ENCODE results near the gene SLC9A5. TPM values are rescaled to one million over a fixed set of nuclear protein-coding genes. Genes with fewer than 3 reads are reported as not detected.

SLC9A5 gene
- polyA plus RNA-seq, 3 donors = 1.0 TPM; not detected in 2

DNA sequence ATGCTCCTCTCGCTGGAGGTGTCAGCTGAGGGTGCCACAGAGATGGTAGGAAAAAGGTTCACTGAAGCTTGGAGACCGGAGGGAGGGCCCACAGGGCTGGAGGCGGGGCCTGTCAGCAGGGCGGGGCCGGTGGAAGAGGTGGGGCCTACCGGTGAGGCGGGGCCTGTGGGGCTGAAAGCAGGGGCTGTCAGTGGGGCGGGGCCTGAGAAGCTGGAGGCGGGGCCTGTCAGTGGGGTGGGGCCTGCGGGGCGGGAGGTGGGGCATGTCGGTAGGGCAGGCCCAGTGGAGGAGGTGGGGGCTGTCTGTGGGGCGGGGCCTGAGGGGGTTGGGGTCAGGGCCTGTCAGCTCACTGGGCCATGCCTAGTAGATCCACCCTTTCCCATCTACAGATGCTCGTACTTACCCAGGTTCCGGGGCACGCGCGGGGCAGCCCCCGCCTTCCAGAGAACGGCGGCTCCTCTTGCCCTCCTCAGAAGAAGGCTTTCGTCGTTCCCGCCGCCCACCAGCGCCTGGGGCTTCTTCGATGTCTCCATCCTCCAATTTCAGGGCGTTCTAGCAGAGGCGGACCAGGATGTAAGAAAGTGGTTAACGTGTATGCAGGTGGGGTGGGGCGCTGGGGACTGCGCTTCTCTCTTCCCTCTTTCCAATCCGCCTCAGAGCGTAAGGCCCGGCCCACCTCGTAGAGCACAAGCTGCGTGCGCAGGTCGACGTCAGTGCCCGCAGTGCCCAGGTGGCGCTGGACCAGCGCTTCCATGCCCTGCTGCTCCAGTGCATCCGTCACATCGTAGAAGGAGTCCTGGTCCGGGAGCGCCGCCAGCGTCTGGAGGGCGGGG lies 12.0 kb upstream of the SLC9A5 start:
- 93% methylated on average over 24 of the region's 50 CpGs for WGBS (ENCODE audit: insufficient coverage)
- intact Hi-C loops (cut with micrococcal nuclease) = no loop called here
- Mint-ChIP-seq H3K36me3 (peaks cover 68 to 89% of the 10 kb centered on the region in 2 donors), H3K27me3 (ENCODE audit: low read depth in 3 of 3) (peaks cover 0 to 4% (median 2%) of the 10 kb centered on the region in 3 donors), H3K9me3 (peaks cover 0 to 3% (median 0%) of the 10 kb centered on the region in 7 donors), H3K4me3 (no peak overlapping the region), H3K27ac (peak overlapping the region in 6 of 7 donors; percentile 2 to 77 (median 49)), H3K4me1 (peaks cover 19% of the 10 kb centered on the region)
- peaks cover 7 to 8% of the 10 kb centered on the region in 2 donors for H3K4me1 ChIP-seq (ENCODE audit: control insufficient read depth in 1 of 2, insufficient read depth in 2 of 2, low read length in 2 of 2)
- TF ChIP-seq, protein P1, sequence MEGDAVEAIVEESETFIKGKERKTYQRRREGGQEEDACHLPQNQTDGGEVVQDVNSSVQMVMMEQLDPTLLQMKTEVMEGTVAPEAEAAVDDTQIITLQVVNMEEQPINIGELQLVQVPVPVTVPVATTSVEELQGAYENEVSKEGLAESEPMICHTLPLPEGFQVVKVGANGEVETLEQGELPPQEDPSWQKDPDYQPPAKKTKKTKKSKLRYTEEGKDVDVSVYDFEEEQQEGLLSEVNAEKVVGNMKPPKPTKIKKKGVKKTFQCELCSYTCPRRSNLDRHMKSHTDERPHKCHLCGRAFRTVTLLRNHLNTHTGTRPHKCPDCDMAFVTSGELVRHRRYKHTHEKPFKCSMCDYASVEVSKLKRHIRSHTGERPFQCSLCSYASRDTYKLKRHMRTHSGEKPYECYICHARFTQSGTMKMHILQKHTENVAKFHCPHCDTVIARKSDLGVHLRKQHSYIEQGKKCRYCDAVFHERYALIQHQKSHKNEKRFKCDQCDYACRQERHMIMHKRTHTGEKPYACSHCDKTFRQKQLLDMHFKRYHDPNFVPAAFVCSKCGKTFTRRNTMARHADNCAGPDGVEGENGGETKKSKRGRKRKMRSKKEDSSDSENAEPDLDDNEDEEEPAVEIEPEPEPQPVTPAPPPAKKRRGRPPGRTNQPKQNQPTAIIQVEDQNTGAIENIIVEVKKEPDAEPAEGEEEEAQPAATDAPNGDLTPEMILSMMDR (IDR thresholded peaks at IDR 0.05) = no peak
- H3K27me3 ChIP-seq (ENCODE audit: control insufficient read depth in 2 of 2, insufficient read depth in 2 of 2, low read length in 2 of 2) = no peaks in the 10 kb centered on the region
- H4K20me1 ChIP-seq (ENCODE audit: insufficient read depth, low read length) = peaks cover 59% of the 10 kb centered on the region
- no peaks in the 10 kb centered on the region for H3K9me3 ChIP-seq (replicated peaks in 1 of 2; ENCODE audit: control insufficient read depth in 1 of 2, insufficient read depth in 1 of 2, low read length in 2 of 2)
- peaks cover 63 to 82% of the 10 kb centered on the region in 2 donors for H3K36me3 ChIP-seq (replicated peaks in 1 of 2; ENCODE audit: control insufficient read depth in 1 of 2, insufficient read depth in 2 of 2, low read length in 2 of 2)
- no peak overlapping the region for H3K9ac ChIP-seq (ENCODE audit: insufficient read depth, low read length, poor library complexity, severe bottlenecking)
- H3K79me2 ChIP-seq (ENCODE audit: insufficient read depth, low read length) = peaks cover 15% of the 10 kb centered on the region
- H2AFZ ChIP-seq (ENCODE audit: insufficient read depth, low read depth, low read length, poor library complexity, severe bottlenecking) = no peak overlapping the region
- no peak overlapping the region for H3K4me2 ChIP-seq (replicated peaks; ENCODE audit: extremely low read depth, low read length, poor library complexity, severe bottlenecking)
- no peak overlapping the region for H3K27ac ChIP-seq (ENCODE audit: low read depth in 1 of 2, low read length in 2 of 2)
- peak in 1 of 3 donors; percentile 28 for DNase-seq
- H3K4me3 ChIP-seq (replicated peaks in 1 of 3; ENCODE audit: low read depth in 2 of 3, low read length in 3 of 3) = no peak overlapping the region

DNA sequence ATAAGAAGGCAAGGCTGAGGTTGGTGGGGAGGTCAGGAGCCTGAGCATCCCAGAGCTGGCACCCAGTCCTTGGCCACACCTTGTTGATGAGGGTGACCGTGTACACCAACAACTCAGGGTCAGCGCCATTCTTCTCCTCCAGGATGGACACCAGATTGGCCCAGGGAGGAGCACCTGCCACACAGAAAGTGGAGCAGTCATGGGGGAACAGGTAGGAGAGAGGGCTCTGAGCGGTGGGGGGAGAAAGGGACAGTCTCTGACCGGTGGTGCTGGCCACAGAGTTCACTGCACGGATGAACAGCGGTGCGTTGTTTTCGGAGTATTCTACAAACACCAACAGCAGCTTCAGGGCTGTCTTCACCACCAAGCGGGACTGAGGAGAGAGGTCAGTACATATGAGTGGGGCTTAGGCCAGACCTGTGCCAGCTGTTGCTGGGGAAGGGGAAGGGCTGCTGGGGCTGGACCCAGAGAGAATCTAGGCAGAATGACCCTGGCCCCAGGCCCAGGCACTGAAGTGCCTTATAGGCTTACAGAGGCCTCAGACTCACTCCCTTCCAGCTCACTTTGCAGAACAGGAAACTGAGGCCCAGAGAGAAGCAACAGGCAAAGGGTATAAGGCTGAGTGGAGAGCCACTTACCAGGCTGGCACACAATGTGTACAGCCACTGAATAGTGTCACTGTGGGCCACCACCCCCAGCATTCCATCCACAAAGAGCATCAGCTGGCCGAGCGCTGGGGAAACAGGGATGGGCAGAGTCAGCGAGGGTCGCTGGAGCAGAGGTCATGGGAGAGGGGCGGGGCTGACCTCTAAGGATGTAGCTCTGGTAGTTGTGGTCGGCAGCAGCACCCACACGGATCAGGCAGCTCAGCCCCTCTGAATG lies 11.1 kb upstream of the SLC9A5 start:
- WGBS (ENCODE audit: insufficient coverage) = 100% methylated on average over 3 of the region's 16 CpGs
- no peak for DNase-seq
- Mint-ChIP-seq H3K9me3 (peaks cover 0 to 3% (median 0%) of the 10 kb centered on the region in 7 donors), H3K4me3 (no peak overlapping the region), H3K36me3 (peaks cover 70 to 88% of the 10 kb centered on the region in 2 donors), H3K27ac (peak overlapping the region in 4 of 7 donors; percentile 26 to 71 (median 50)), H3K4me1 (peaks cover 25% of the 10 kb centered on the region), H3K27me3 (ENCODE audit: low read depth in 3 of 3) (peaks cover 0 to 4% (median 2%) of the 10 kb centered on the region in 3 donors)
- Histone ChIP-seq H3K27ac (ENCODE audit: low read depth in 1 of 2, low read length in 2 of 2) (peak overlapping the region in 1 of 2 donors; percentile 1), H4K20me1 (ENCODE audit: insufficient read depth, low read length) (peaks cover 60% of the 10 kb centered on the region), H3K4me2 (replicated peaks; ENCODE audit: extremely low read depth, low read length, poor library complexity, severe bottlenecking) (no peak overlapping the region), H2AFZ (ENCODE audit: insufficient read depth, low read depth, low read length, poor library complexity, severe bottlenecking) (no peak overlapping the region), H3K36me3 (replicated peaks in 1 of 2; ENCODE audit: control insufficient read depth in 1 of 2, insufficient read depth in 2 of 2, low read length in 2 of 2) (peaks cover 59 to 77% of the 10 kb centered on the region in 2 donors), H3K79me2 (ENCODE audit: insufficient read depth, low read length) (peaks cover 23% of the 10 kb centered on the region), H3K9ac (ENCODE audit: insufficient read depth, low read length, poor library complexity, severe bottlenecking) (no peak overlapping the region), H3K4me3 (replicated peaks in 1 of 3; ENCODE audit: low read depth in 2 of 3, low read length in 3 of 3) (no peak overlapping the region), H3K4me1 (ENCODE audit: control insufficient read depth in 1 of 2, insufficient read depth in 2 of 2, low read length in 2 of 2) (peaks cover 16% of the 10 kb centered on the region in 2 donors), H3K27me3 (ENCODE audit: control insufficient read depth in 2 of 2, insufficient read depth in 2 of 2, low read length in 2 of 2) (no peaks in the 10 kb centered on the region), H3K9me3 (replicated peaks in 1 of 2; ENCODE audit: control insufficient read depth in 1 of 2, insufficient read depth in 1 of 2, low read length in 2 of 2) (no peaks in the 10 kb centered on the region)
- intact Hi-C loops (cut with micrococcal nuclease) = no loop called here
- TF ChIP-seq, protein P1 (IDR thresholded peaks at IDR 0.05) = no peak
